ENCODE data around the gene ZNHIT2.

ZNHIT2 gene

GRCh38 chr11:65104628-65105027 lies 12.9 kb downstream of the ZNHIT2 start:
- DNase-seq (ENCODE audit: low read depth, low spot score), result no peak

- no peak for DNase-seq (ENCODE audit: low read depth, low spot score)
Measured at GRCh38 chr11:65103476-65103875, 14.0 kb downstream of the ZNHIT2 start.

- DNase-seq (ENCODE audit: low read depth, low spot score), result no peak
Measured at GRCh38 chr11:65102142-65103095, 15.1 kb downstream of the ZNHIT2 start.

GRCh38 chr11:65100674-65101350 lies 16.7 kb downstream of the ZNHIT2 start:
- DNase-seq (ENCODE audit: low read depth, low spot score), result no peak

GRCh38 chr11:65096926-65097325 lies 20.6 kb downstream of the ZNHIT2 start:
- DNase-seq (ENCODE audit: low read depth, low spot score), result no peak

GRCh38 chr11:65095974-65096806 lies 21.3 kb downstream of the ZNHIT2 start, which contains the start of gene VPS51:
TSS of gene VPS51 (plus strand) at chr11:65096214. CDS start at chr11:65096251, 37 bp downstream.
- DNase-seq (ENCODE audit: low read depth, low spot score), result peak; percentile 73

- no peak for DNase-seq (ENCODE audit: low read depth, low spot score)
Measured at GRCh38 chr11:65095427-65095826, 22.1 kb downstream of the ZNHIT2 start.

- no peak for DNase-seq (ENCODE audit: low read depth, low spot score)
Measured at GRCh38 chr11:65090628-65091027, 26.9 kb downstream of the ZNHIT2 start.

GRCh38 chr11:65089621-65090020 lies 27.9 kb downstream of the ZNHIT2 start:
- no peak for DNase-seq (ENCODE audit: low read depth, low spot score)

- no peak for DNase-seq (ENCODE audit: low read depth, low spot score)
Measured at GRCh38 chr11:65087827-65088226, 29.7 kb downstream of the ZNHIT2 start.

GRCh38 chr11:65087216-65087615 lies 30.3 kb downstream of the ZNHIT2 start:
- DNase-seq (ENCODE audit: low read depth, low spot score), result no peak

- DNase-seq (ENCODE audit: low read depth, low spot score), result no peak
Measured at GRCh38 chr11:65086809-65087208, 30.7 kb downstream of the ZNHIT2 start.

GRCh38 chr11:65085446-65085845 lies 32.1 kb downstream of the ZNHIT2 start:
- DNase-seq (ENCODE audit: low read depth, low spot score), result no peak

- no peak for DNase-seq (ENCODE audit: low read depth, low spot score)
Measured at GRCh38 chr11:65084598-65085375, 32.7 kb downstream of the ZNHIT2 start.

GRCh38 chr11:65083834-65084597 lies 33.5 kb downstream of the ZNHIT2 start, which contains the start of the genes CDCA5 and ZFPL1:
TSS of gene CDCA5 (minus strand) at chr11:65084040. CDS start at chr11:65083978, 62 bp downstream.
TSS of gene ZFPL1 (plus strand) at chr11:65084222. CDS start at chr11:65084699, 477 bp downstream.
- DNase-seq (ENCODE audit: low read depth, low spot score), result peak; percentile 83

GRCh38 chr11:65083134-65083833 lies 34.2 kb downstream of the ZNHIT2 start:
- no peak for DNase-seq (ENCODE audit: low read depth, low spot score)

GRCh38 chr11:65078786-65079342 lies 38.6 kb downstream of the ZNHIT2 start:
- no peak for DNase-seq (ENCODE audit: low read depth, low spot score)

- no peak for DNase-seq (ENCODE audit: low read depth, low spot score)
Measured at GRCh38 chr11:65078151-65078550, 39.4 kb downstream of the ZNHIT2 start.

- DNase-seq (ENCODE audit: low read depth, low spot score), result no peak
Measured at GRCh38 chr11:65077451-65077850, 40.0 kb downstream of the ZNHIT2 start.

All from smooth muscle cell of the brain vasculature (primary cell).